Neural progenitor cell (in vitro differentiated cells): Measurements from ENCODE around the gene POLR3C. TPM values are rescaled to one million over a fixed set of nuclear protein-coding genes. Genes with fewer than 3 reads are reported as not detected.

Source experiments
- DNase-seq: peaks from one replicate; pipeline ENCODE4 v3.0.0-alpha.2; 2016; ENCODE audit warnings: low spot score
- H2AFZ ChIP-seq: fragments of 200-600 bp; sonication (generic); replicated peaks from 2 replicates; pipeline ENCODE4 v1.6.1; 2016; ENCODE audit warnings: antibody characterized with exemption
- H3F3A ChIP-seq: fragments of 200-600 bp; sonication (generic); 2 replicates; pipeline ENCODE4 v1.6.1; 2016; ENCODE audit warnings: antibody characterized with exemption, low read depth
- H3K27ac ChIP-seq: fragments of 200-600 bp; sonication (generic); 2 replicates; pipeline ENCODE4 v1.5.1; 2016; ENCODE audit warnings: mild to moderate bottlenecking
- H3K27me3 ChIP-seq: fragments of 200-600 bp; sonication (generic); 2 replicates; pipeline ENCODE4 v1.6.1; 2016; ENCODE audit warnings: mild to moderate bottlenecking, moderate library complexity
- H3K36me3 ChIP-seq: fragments of 200-600 bp; sonication (generic); 2 replicates; pipeline ENCODE4 v1.5.1; 2016
- H3K4me1 ChIP-seq: fragments of 200-600 bp; sonication (generic); 2 replicates; pipeline ENCODE4 v1.6.1; 2016; ENCODE audit warnings: mixed run types
- H3K4me2 ChIP-seq: fragments of 200-600 bp; sonication (generic); 2 replicates; pipeline ENCODE4 v1.6.1; 2016
- H3K4me3 ChIP-seq: fragments of 200-600 bp; sonication (generic); 2 replicates; pipeline ENCODE4 v1.5.1; 2016
- H3K79me2 ChIP-seq: fragments of 200-600 bp; sonication (generic); 2 replicates; pipeline ENCODE4 v1.6.1; 2016; ENCODE audit warnings: low read depth
- H3K9ac ChIP-seq: fragments of 200-600 bp; sonication (generic); 2 replicates; pipeline ENCODE4 v1.6.1; 2016
- H3K9me3 ChIP-seq: fragments of 200-600 bp; sonication (generic); 2 replicates; pipeline ENCODE4 v1.5.1; 2016; ENCODE audit warnings: low read depth
- H4K20me1 ChIP-seq: fragments of 200-600 bp; sonication (generic); 2 replicates; pipeline ENCODE4 v1.6.1; 2016; ENCODE audit warnings: low read depth
- H3K27ac Mint-ChIP-seq: 3 replicates; pipeline ENCODE4 v1.8.0; 2021; ENCODE audit warnings: mixed read lengths
- H3K27me3 Mint-ChIP-seq: 2 replicates; pipeline ENCODE4 v1.8.0; 2022; ENCODE audit warnings: low read depth, mild to moderate bottlenecking, inconsistent platforms, moderate library complexity, mixed read lengths; ENCODE audit not compliant: insufficient read depth
- H3K36me3 Mint-ChIP-seq: 3 replicates; pipeline ENCODE4 v1.8.0; 2021; ENCODE audit warnings: mixed read lengths
- H3K4me1 Mint-ChIP-seq: 3 replicates; pipeline ENCODE4 v1.8.0; 2021; ENCODE audit warnings: mixed read lengths
- H3K4me3 Mint-ChIP-seq: 3 replicates; pipeline ENCODE4 v1.8.0; 2021; ENCODE audit warnings: mild to moderate bottlenecking, moderate library complexity, mixed read lengths
- H3K9me3 Mint-ChIP-seq: 3 replicates; pipeline ENCODE4 v1.8.0; 2020; ENCODE audit warnings: mixed read lengths
- EZH2 ChIP-seq: fragments of 200-600 bp; sonication (generic); IDR thresholded peaks from 2 replicates; pipeline ENCODE4 v1.6.1; 2017; ENCODE audit warnings: antibody characterized with exemption, mild to moderate bottlenecking, moderate library complexity
- EZH2phosphoT487 ChIP-seq: fragments of 200-600 bp; sonication (generic); IDR thresholded peaks from 2 replicates; pipeline ENCODE4 v1.6.1; 2017; ENCODE audit warnings: antibody characterized with exemption
- total RNA-seq: library from RNA; depleted of rRNA; stranded (reverse); fragments of >200 nt; gene quantifications from 2 replicates; pipeline ENCODE4 v1.2.3, GENCODE V29; 2015; ENCODE audit warnings: low replicate concordance
- TF ChIP-seq, protein P1 (sequence below): fragments of 200-600 bp; sonication (generic); IDR thresholded peaks from 2 replicates; pipeline ENCODE4 v1.5.1; 2017; ENCODE audit warnings: antibody characterized with exemption, mild to moderate bottlenecking

POLR3C gene
- total RNA-seq, 1 donor from 2014 or later = 15.6 TPM

DNA sequence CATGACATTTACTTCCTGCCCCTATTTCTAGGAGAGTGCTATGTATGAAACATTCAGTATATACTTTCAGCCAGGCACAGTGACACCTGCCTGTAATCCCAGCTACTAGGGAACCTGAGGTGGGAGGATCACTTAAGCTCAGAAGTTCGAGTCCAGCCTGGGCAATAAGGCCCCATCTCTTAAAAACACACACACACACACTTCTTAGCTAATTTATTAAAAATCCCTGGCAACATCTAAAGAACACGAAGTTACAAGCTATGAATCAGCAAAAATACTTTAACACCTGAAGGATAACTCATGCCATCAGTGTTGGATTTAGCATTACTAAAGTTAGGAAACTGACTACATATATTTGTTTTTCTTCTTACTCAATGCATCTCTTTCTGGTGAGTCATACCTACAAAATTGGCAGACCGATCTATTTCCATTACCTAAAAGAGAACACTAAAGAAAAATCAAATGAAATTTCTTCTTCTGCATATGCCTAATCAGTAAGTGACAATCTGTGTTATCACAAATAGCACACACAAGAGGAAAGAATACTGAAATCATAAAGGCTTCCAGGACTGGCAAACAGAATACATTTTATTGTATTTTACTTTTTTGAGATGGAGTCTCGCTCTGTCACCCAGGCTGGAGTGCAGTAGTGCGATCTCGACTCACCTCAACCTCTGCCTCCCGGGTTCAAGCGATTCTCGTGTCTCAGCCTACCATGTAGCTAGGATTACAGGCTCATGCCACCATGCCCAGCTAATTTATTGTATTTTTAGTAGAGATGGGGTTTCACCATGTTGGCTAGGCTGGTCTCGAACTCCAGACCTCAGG lies 41.5 kb upstream of the POLR3C start:
- Histone ChIP-seq H3F3A (no peaks in the 10 kb centered on the region), H3K4me3 (no peak overlapping the region), H4K20me1 (peaks cover 8% of the 10 kb centered on the region), H3K4me2 (no peak overlapping the region), H3K9ac (no peak overlapping the region), H3K36me3 (no peaks in the 10 kb centered on the region), H3K27ac (no peak overlapping the region), H3K9me3 (no peaks in the 10 kb centered on the region), H3K4me1 (peaks cover 17% of the 10 kb centered on the region), H3K27me3 (no peaks in the 10 kb centered on the region), H3K79me2 (peaks cover 3% of the 10 kb centered on the region), H2AFZ (no peak overlapping the region)
- H3K27ac Mint-ChIP-seq = no peak overlapping the region
- no peaks in the 10 kb centered on the region for H3K27me3 Mint-ChIP-seq
- no peaks in the 10 kb centered on the region for H3K4me1 Mint-ChIP-seq
- no peak overlapping the region for H3K4me3 Mint-ChIP-seq
- peaks cover 3% of the 10 kb centered on the region for H3K36me3 Mint-ChIP-seq
- DNase-seq = no peak
- no peak for TF ChIP-seq EZH2
- TF ChIP-seq EZH2phosphoT487 = no peak
- TF ChIP-seq, protein P1, sequence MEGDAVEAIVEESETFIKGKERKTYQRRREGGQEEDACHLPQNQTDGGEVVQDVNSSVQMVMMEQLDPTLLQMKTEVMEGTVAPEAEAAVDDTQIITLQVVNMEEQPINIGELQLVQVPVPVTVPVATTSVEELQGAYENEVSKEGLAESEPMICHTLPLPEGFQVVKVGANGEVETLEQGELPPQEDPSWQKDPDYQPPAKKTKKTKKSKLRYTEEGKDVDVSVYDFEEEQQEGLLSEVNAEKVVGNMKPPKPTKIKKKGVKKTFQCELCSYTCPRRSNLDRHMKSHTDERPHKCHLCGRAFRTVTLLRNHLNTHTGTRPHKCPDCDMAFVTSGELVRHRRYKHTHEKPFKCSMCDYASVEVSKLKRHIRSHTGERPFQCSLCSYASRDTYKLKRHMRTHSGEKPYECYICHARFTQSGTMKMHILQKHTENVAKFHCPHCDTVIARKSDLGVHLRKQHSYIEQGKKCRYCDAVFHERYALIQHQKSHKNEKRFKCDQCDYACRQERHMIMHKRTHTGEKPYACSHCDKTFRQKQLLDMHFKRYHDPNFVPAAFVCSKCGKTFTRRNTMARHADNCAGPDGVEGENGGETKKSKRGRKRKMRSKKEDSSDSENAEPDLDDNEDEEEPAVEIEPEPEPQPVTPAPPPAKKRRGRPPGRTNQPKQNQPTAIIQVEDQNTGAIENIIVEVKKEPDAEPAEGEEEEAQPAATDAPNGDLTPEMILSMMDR = no peak
- no peaks in the 10 kb centered on the region for H3K9me3 Mint-ChIP-seq

DNA sequence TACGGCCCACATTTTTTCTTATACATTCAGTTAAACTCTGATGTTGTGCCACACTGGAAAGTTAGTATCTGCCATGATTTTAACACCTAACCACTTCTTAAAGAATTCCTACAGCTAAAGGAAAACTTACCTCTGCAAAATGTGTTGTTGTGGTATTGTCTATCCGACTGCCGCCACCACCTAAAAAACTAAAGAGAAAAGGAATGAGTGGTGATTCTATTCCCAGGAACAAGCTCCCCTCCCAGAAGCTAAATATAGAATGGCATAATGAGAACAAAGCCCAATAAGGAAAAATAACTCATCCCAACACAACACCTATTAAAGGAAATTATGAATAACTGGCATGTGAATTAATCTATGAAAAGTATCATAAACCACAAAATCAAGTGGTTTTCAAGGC lies 39.6 kb upstream of the POLR3C start:
- H3K79me2 ChIP-seq = peaks cover 3% of the 10 kb centered on the region
- no peaks in the 10 kb centered on the region for H3K4me1 Mint-ChIP-seq
- peaks cover 8% of the 10 kb centered on the region for H4K20me1 ChIP-seq
- H3K36me3 ChIP-seq = no peaks in the 10 kb centered on the region
- no peak overlapping the region for H3K4me3 ChIP-seq
- H3K4me1 ChIP-seq = peaks cover 17% of the 10 kb centered on the region
- no peaks in the 10 kb centered on the region for H3K27me3 Mint-ChIP-seq
- TF ChIP-seq EZH2 (no peak), EZH2phosphoT487 (no peak)
- TF ChIP-seq, protein P1 = no peak
- H2AFZ ChIP-seq = no peak overlapping the region
- H3K9me3 ChIP-seq = no peaks in the 10 kb centered on the region
- no peaks in the 10 kb centered on the region for H3F3A ChIP-seq
- no peak overlapping the region for H3K4me3 Mint-ChIP-seq
- H3K9ac ChIP-seq = no peak overlapping the region
- H3K27me3 ChIP-seq = no peaks in the 10 kb centered on the region
- H3K36me3 Mint-ChIP-seq = peaks cover 8% of the 10 kb centered on the region
- no peak overlapping the region for H3K27ac Mint-ChIP-seq
- H3K4me2 ChIP-seq = no peak overlapping the region
- DNase-seq = no peak
- no peaks in the 10 kb centered on the region for H3K9me3 Mint-ChIP-seq
- no peak overlapping the region for H3K27ac ChIP-seq

DNA sequence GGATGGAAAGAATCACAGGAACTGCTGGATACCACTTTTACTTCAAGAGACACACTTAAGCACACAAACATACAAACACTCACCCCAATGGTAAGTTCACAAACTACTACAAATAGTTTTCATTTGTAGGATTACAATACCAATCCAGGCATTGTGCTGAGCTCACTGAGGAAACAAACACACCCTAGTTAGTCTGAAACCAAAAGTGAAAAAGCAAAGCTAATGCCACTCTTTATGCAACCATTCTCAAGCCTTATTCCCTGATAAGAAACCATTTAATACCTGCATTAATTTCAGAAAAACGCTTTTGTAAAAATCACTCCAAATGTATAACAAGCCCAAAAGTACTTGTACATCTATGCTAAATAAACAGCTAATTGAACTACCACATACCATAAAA lies 38.5 kb upstream of the POLR3C start:
- TF ChIP-seq, protein P1 = no peak
- no peak for TF ChIP-seq EZH2
- TF ChIP-seq EZH2phosphoT487 = no peak
- peaks cover 3% of the 10 kb centered on the region for H3K79me2 ChIP-seq
- H3K36me3 ChIP-seq = no peaks in the 10 kb centered on the region
- H3K9ac ChIP-seq = no peak overlapping the region
- H4K20me1 ChIP-seq = peaks cover 8% of the 10 kb centered on the region
- H3K4me2 ChIP-seq = no peak overlapping the region
- H3K4me3 Mint-ChIP-seq = no peak overlapping the region
- no peaks in the 10 kb centered on the region for H3K4me1 Mint-ChIP-seq
- H3K27me3 Mint-ChIP-seq = no peaks in the 10 kb centered on the region
- H3K4me1 ChIP-seq = peaks cover 17% of the 10 kb centered on the region
- no peak overlapping the region for H2AFZ ChIP-seq
- no peak for DNase-seq
- H3K4me3 ChIP-seq = no peak overlapping the region
- H3K27me3 ChIP-seq = no peaks in the 10 kb centered on the region
- H3K27ac Mint-ChIP-seq = no peak overlapping the region
- H3F3A ChIP-seq = no peaks in the 10 kb centered on the region
- no peak overlapping the region for H3K27ac ChIP-seq
- peaks cover 8% of the 10 kb centered on the region for H3K36me3 Mint-ChIP-seq
- H3K9me3 Mint-ChIP-seq = no peaks in the 10 kb centered on the region
- no peaks in the 10 kb centered on the region for H3K9me3 ChIP-seq
